Measurements from ENCODE around the gene APOL6.

Gene APOL6

DNA sequence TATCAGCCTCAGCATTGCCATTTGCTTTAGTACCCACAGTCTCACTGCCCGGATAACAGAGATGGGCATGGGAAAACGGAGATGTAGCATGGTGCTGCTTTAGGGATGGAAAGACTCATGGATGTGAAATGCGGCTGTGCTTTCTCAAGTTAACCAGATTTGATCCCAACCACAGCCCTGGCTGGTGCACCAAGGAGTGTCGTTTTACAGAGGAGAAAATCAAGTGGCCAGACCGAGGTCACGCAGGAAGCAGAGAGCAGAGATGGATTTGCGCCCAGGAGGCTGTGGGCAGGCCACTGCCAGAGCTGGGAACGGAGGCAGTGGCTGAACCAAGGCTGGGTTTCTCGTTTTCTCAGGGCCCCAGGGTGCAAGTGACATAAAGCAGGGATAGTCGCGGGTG lies 40.2 kb upstream of the APOL6 start:
- Histone ChIP-seq H3K9me3 (ENCODE audit: control insufficient read depth, insufficient read depth, low read depth, low read length) (no peaks in the 10 kb centered on the region), H3K4me3 (ENCODE audit: low read depth, low read length) (no peak overlapping the region), H3K4me1 (ENCODE audit: control insufficient read depth, insufficient read depth, low read length) (no peaks in the 10 kb centered on the region), H3K36me3 (ENCODE audit: control insufficient read depth in 2 of 2, insufficient read depth in 1 of 2, low read length in 2 of 2) (no peaks in the 10 kb centered on the region), H3K27ac (ENCODE audit: extremely low read depth, low read depth, low read length) (no peak overlapping the region)
- TF ChIP-seq ZNF768 (tag by site-specific recombination; IDR thresholded peaks at IDR 0.05) = no peak
- ChIA-PET POLR2A (no interaction called here), CTCF (no interaction called here)

GRCh38 chr22:35609261-35609660 lies 39.0 kb upstream of the APOL6 start:
- Histone ChIP-seq H3K36me3 (ENCODE audit: control insufficient read depth in 2 of 2, insufficient read depth in 1 of 2, low read length in 2 of 2) (no peaks in the 10 kb centered on the region), H3K27ac (ENCODE audit: extremely low read depth, low read depth, low read length) (no peak overlapping the region), H3K4me1 (ENCODE audit: control insufficient read depth, insufficient read depth, low read length) (no peaks in the 10 kb centered on the region), H3K4me3 (ENCODE audit: low read depth, low read length) (no peak overlapping the region), H3K9me3 (ENCODE audit: control insufficient read depth, insufficient read depth, low read depth, low read length) (no peaks in the 10 kb centered on the region)
- ChIA-PET CTCF (interaction anchor here (0.6 to 1.5 kb wide), 4 partner anchors 18 to 232 kb away, joined by 3 to 5 read pairs (median 4); no protein-coding TSS in a partner anchor), POLR2A (no interaction called here)
- TF ChIP-seq ZFHX2 (tag by site-specific recombination; conservative IDR thresholded peaks at IDR 0.05) (no peak), KLF10 (tag by site-specific recombination; IDR thresholded peaks at IDR 0.05) (no peak), KLF9 (tag by site-specific recombination; IDR thresholded peaks at IDR 0.05; ENCODE audit: low read depth) (no peak), ZNF391 (tag by site-specific recombination; IDR thresholded peaks at IDR 0.05; ENCODE audit: borderline replicate concordance, low read depth) (no peak)
- TF ChIP-seq, protein P1, sequence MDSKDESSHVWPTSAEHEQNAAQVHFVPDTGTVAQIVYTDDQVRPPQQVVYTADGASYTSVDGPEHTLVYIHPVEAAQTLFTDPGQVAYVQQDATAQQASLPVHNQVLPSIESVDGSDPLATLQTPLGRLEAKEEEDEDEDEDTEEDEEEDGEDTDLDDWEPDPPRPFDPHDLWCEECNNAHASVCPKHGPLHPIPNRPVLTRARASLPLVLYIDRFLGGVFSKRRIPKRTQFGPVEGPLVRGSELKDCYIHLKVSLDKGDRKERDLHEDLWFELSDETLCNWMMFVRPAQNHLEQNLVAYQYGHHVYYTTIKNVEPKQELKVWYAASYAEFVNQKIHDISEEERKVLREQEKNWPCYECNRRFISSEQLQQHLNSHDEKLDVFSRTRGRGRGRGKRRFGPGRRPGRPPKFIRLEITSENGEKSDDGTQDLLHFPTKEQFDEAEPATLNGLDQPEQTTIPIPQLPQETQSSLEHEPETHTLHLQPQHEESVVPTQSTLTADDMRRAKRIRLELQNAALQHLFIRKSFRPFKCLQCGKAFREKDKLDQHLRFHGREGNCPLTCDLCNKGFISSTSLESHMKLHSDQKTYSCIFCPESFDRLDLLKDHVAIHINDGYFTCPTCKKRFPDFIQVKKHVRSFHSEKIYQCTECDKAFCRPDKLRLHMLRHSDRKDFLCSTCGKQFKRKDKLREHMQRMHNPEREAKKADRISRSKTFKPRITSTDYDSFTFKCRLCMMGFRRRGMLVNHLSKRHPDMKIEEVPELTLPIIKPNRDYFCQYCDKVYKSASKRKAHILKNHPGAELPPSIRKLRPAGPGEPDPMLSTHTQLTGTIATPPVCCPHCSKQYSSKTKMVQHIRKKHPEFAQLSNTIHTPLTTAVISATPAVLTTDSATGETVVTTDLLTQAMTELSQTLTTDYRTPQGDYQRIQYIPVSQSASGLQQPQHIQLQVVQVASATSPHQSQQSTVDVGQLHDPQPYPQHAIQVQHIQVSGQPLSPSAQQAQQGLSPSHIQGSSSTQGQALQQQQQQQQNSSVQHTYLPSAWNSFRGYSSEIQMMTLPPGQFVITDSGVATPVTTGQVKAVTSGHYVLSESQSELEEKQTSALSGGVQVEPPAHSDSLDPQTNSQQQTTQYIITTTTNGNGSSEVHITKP (tag by site-specific recombination; IDR thresholded peaks at IDR 0.05) = no peak
- TF ChIP-seq, protein P2, sequence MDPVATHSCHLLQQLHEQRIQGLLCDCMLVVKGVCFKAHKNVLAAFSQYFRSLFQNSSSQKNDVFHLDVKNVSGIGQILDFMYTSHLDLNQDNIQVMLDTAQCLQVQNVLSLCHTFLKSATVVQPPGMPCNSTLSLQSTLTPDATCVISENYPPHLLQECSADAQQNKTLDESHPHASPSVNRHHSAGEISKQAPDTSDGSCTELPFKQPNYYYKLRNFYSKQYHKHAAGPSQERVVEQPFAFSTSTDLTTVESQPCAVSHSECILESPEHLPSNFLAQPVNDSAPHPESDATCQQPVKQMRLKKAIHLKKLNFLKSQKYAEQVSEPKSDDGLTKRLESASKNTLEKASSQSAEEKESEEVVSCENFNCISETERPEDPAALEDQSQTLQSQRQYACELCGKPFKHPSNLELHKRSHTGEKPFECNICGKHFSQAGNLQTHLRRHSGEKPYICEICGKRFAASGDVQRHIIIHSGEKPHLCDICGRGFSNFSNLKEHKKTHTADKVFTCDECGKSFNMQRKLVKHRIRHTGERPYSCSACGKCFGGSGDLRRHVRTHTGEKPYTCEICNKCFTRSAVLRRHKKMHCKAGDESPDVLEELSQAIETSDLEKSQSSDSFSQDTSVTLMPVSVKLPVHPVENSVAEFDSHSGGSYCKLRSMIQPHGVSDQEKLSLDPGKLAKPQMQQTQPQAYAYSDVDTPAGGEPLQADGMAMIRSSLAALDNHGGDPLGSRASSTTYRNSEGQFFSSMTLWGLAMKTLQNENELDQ (tag by site-specific recombination; IDR thresholded peaks at IDR 0.05; ENCODE audit: low read depth) = no peak

DNA sequence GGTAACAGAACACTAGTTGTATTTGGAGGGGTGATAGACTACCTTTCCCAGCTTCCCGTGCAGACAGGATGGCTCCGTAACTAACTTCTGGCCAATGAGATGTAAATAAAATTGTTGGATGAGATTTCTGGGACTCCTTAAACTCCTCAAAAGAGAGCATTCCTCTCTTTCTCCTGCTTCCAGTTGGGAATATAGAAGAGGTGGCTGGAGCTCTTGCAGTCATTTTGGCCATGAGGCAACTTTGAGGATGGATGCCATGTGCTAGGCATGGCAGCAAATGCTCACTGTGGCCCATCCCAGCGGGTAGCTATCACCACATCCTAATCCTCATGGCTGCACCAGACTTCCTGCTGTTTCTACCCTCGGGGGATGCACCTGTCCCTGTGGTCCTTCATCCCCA lies 38.5 kb upstream of the APOL6 start:
- H3K36me3 ChIP-seq (ENCODE audit: control insufficient read depth in 2 of 2, insufficient read depth in 1 of 2, low read length in 2 of 2) = no peaks in the 10 kb centered on the region
- ChIA-PET CTCF (interaction anchor here (0.6 to 1.5 kb wide), 5 partner anchors 18 to 233 kb away, joined by 3 to 5 read pairs (median 4); no protein-coding TSS in a partner anchor), POLR2A (no interaction called here)
- H3K9me3 ChIP-seq (ENCODE audit: control insufficient read depth, insufficient read depth, low read depth, low read length) = no peaks in the 10 kb centered on the region
- no peaks in the 10 kb centered on the region for H3K4me1 ChIP-seq (ENCODE audit: control insufficient read depth, insufficient read depth, low read length)
- no peak for TF ChIP-seq ZNF837 (tag by site-specific recombination; IDR thresholded peaks at IDR 0.05)
- no peak for TF ChIP-seq KLF16 (tag by site-specific recombination; IDR thresholded peaks at IDR 0.05)
- TF ChIP-seq HOXA7 (CRISPR knock-in tag; IDR thresholded peaks at IDR 0.05; ENCODE audit: borderline replicate concordance) = no peak
- TF ChIP-seq ZFP37 (tag by site-specific recombination; IDR thresholded peaks at IDR 0.05) = no peak
- no peak for TF ChIP-seq ZNF624 (tag by site-specific recombination; IDR thresholded peaks at IDR 0.05)
- no peak for TF ChIP-seq ZNF292 (tag by site-specific recombination; IDR thresholded peaks at IDR 0.05; ENCODE audit: borderline replicate concordance, low read depth)
- TF ChIP-seq, protein P3, sequence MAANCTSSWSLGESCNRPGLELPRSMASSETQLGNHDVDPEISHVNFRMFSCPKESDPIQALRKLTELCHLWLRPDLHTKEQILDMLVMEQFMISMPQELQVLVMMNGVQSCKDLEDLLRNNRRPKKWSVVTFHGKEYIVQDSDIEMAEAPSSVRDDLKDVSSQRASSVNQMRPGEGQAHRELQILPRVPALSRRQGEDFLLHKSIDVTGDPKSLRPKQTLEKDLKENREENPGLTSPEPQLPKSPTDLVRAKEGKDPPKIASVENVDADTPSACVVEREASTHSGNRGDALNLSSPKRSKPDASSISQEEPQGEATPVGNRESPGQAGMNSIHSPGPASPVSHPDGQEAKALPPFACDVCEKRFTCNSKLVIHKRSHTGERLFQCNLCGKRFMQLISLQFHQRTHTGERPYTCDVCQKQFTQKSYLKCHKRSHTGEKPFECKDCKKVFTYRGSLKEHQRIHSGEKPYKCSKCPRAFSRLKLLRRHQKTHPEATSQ (tag by site-specific recombination; IDR thresholded peaks at IDR 0.05) = peak; percentile 57; the same call in 1 of the 2 replicates
- TF ChIP-seq RBAK (tag by site-specific recombination; IDR thresholded peaks at IDR 0.05) = no peak
- H3K27ac ChIP-seq (ENCODE audit: extremely low read depth, low read depth, low read length) = no peak overlapping the region
- H3K4me3 ChIP-seq (ENCODE audit: low read depth, low read length) = no peak overlapping the region
